GM12872 (cell line): ENCODE measurements around the gene SULT4A1.

Source experiments
- TF ChIP-seq, protein P1 (sequence below): IDR thresholded peaks from 3 replicates; pipeline ENCODE4 v1.5.1; 2011; ENCODE audit warnings: low read depth, mild to moderate bottlenecking, low read length, moderate library complexity; ENCODE audit not compliant: insufficient read depth

Gene SULT4A1

DNA sequence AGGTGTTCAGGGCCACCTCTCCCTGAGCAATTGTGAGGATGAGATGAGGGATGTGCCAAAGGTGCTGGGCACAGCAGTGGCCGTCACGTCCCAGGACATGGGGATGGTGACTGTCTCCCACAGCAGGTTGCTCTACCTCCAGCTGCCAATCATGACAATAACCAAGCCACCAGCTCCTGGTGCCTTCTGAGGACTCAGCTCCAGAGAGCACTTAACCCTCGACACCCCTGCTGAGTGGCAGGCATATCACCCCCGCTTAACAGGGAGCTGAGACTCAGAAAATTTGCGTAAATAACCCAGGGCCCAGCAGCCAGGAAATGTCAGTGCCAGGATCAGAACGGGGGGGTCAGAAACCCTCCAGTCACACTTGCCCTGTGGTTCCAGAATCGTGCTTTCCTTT is 37.9 kb upstream of the SULT4A1 start:
- TF ChIP-seq, protein P1, sequence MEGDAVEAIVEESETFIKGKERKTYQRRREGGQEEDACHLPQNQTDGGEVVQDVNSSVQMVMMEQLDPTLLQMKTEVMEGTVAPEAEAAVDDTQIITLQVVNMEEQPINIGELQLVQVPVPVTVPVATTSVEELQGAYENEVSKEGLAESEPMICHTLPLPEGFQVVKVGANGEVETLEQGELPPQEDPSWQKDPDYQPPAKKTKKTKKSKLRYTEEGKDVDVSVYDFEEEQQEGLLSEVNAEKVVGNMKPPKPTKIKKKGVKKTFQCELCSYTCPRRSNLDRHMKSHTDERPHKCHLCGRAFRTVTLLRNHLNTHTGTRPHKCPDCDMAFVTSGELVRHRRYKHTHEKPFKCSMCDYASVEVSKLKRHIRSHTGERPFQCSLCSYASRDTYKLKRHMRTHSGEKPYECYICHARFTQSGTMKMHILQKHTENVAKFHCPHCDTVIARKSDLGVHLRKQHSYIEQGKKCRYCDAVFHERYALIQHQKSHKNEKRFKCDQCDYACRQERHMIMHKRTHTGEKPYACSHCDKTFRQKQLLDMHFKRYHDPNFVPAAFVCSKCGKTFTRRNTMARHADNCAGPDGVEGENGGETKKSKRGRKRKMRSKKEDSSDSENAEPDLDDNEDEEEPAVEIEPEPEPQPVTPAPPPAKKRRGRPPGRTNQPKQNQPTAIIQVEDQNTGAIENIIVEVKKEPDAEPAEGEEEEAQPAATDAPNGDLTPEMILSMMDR: no peak

DNA sequence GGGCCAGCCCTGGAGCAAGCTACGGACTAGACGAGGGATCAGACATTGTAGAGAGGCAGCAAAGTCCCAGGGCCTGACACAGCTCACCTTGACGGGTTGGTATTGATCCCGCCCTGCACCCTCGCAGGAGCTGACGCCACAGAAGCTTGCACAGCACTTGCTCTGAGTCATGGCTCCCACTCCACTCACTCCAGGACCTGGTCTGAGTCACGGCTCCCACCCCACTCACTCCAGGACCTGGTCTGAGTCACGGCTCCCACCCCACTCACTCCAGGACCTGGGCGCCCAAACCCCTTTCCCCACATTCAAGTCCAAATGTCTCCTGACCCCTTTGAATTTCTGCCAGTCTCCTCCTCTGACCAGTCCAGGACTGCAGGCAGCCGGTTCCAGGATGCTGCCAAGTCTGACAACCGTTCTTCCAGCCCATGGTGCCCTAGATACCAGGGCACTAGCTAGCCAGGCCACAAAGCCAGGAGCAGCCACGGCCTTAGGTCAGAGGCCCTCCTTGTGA is 35.5 kb upstream of the SULT4A1 start:
- TF ChIP-seq, protein P1: no peak

DNA sequence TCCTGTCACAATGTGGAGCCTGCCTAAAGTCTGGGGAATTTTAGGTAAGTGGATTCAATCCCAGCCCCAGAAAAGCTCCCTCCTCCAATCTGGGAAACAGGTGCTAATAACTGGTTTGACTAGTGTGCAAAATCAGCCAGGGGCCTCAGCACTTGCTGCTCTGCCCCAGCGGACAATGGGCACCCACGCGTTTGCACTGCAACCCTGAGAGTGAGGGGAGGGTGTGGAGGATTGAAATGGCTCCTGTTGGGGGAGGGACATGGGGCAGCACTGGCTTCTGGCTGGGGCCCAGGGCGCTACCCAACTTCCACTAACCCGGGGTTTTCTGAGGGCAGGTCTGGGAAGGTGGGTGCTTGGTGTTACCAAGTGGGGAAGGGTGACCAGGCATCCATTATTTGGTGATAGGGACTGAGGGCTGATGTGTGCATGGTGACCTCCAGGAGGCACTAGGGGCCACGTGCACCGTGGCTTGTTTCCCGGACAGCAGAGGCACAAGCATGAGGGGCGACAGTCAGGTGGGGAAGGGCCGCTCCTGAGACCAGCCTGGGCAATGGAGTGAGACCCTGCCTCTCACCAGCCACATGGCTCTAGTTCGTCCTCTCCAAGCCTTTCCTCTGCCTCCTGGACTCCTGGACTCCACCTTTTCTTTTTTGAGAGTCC is 33.8 kb upstream of the SULT4A1 start:
- TF ChIP-seq, protein P1: no peak

DNA sequence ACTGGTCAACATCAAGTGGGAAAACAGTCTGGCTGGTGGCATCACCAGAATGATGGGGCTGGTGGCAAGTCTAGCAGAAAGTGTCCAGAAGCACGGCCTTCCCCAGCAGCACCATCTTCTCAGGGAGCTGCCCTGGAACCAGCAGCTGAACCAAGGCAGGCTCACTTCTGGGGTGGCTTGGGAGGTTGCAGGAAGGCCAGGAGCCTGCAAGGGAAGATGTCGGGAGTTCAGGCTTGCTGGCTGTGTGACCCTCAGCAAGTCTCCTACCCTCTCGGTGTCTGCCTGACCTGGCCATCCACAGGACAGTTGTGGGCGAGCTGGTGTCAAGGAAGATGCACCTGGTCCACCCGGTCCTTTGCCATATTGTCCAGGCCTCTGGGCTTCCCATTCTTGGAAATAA is 31.8 kb upstream of the SULT4A1 start:
- TF ChIP-seq, protein P1: no peak

DNA sequence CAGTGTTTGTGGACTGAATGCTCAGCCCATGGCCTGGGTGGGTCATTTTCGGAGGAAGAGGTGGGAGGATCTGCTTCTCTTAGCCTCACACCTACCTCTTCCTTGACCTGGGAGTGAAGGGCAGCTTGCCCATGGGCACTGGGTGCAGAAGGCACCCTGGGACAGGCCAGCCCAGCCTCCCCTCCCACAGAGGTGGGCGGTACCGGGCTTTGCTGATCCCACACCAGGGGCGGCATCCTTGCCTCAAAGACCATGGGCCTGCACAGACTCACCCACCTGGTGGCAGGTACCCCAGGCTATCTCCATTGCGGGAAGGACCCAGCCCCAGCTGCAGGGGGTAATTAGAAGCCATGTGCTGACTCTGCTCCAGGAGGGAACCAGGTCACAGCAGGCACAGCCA is 31.0 kb upstream of the SULT4A1 start:
- TF ChIP-seq, protein P1: no peak

DNA sequence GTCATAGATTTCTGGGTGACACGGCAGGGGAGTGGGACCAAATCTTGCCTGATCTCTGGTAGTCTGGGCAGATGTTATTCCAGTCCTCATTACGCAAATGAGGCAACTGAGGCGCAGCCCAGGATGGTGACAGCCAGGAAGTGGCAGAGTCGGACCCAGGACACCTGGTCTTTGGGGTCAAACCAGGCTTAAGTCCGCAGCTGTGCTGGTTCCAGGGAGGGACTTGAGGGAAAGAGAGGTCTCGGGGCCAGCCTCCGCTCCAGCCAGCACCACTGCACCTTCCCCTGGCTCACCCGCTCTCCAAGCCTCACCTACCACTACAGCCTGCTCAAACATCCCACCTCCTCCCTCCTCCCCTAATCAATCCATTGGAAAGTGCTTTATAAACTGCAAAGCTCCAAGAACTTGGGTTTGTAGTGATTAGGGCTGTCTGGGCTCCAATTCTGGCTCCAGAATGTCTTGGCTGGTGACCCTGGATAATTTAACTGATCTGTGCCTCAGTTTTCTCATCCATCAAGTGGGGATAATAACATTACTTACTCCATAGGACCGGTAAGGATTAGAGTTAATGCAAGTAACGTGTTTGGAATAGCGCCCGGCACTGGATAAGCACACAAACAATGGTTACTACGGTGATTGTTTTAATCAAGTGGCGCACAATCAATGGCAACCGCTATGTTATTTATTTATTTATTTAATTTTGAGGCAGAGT is 30.0 kb upstream of the SULT4A1 start:
- TF ChIP-seq, protein P1: no peak

DNA sequence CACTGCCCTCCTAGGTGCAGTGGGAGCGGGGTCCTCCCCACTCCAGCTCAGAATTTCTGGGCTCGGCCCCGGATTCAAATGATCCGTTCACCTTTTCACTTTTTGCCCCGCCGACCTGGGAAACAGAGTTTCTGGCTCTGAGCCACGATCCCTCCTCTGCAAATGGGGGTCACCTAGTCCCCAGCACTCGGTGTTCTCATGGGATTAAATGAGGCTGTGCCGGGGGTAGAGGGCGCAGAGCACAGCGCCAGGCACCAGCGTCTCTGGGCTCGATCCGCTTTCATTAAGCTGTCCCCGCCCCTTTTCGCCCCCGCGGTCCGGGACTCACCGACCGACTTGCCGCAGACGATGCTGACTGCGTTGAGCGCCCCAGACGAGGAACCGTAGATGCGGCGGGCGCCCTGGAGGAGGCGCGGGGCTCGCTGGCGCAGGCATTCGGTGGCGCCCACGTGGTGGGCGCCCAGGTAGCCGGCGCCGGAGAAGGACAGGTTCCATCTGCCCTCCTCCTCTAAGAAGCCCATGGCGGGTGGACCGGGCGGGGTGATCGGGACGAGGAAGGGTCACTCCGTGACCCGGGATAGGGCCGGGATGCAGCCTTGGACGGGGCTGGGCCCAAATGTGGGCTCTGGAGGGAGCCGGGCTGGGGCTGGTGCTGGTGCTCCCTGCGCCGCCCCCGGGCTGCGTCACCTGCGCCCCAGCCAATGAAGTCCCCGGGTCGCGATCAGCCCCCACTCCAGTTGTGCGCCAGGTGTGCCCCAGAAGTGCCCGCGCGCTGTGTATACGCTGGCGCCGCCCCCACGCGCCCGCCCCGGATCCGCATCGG is 29.3 kb upstream of the SULT4A1 start, which contains the start of gene PNPLA5:
TSS of gene PNPLA5 (minus strand) at position 654 of the 823 bp plus-strand sequence. CDS start at position 521, 133 bp downstream.
- TF ChIP-seq, protein P1: no peak
